Uterus (tissue), 2 donors: Measurements from ENCODE around the gene SNIP1.

Source experiments
- POLR2A ChIP-seq, 2 donors: fragments of 450-650 bp; IDR thresholded peaks; one replicate each; pipeline ENCODE4 v1.6.1; 2016; ENCODE audit warnings: antibody characterized with exemption in 2 of 2, mild to moderate bottlenecking in 1 of 2, moderate library complexity in 1 of 2
- TF ChIP-seq, protein P1 (sequence below), 4 experiments: fragments of 200-600 bp in 2 of 4; fragments of 450-650 bp in 2 of 4; sonication (generic) in 2 of 4; IDR thresholded peaks; one replicate each; pipeline ENCODE4 v1.5.1; 2016 to 2019; ENCODE audit warnings: antibody characterized with exemption in 4 of 4, mild to moderate bottlenecking in 2 of 4, moderate library complexity in 1 of 4

DNA sequence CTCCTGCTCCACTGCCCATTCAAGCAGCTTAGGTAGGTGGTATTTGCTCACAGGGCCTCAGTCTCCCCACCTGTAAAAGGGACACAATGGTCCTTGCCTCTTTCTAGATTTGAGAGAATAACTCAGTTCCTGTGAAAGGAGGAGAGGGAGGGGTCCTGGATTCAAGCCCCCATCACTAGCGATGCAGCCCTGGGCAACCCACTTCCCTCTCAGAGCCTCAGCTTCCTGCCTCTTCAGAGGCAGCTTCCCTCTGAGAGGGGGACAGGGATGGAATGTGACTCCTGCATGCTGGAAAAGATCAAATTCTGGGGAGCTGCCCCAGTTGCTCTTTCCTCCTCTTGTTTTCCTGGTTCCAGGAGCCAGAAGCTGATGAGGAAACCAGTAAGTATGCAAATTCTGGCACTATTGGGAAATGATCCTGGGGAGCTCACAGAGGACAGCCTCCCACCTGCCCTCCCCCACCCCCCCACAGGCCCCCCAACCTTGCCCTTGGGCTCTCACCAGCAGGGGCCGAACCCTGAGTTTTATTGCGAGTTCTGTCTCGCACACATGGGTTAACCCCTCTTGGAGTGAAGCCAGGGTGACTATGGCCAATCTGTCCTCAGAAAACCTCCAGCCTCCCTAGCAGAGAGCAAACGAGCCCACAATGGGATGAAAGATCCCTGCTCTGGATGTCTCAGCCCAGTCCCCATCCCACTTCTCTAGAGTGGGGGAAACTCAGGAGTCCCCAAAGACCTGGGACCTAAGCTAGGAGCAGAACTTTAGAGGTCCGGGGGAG is 68.0 kb downstream of the SNIP1 start:
- TF ChIP-seq, protein P1, sequence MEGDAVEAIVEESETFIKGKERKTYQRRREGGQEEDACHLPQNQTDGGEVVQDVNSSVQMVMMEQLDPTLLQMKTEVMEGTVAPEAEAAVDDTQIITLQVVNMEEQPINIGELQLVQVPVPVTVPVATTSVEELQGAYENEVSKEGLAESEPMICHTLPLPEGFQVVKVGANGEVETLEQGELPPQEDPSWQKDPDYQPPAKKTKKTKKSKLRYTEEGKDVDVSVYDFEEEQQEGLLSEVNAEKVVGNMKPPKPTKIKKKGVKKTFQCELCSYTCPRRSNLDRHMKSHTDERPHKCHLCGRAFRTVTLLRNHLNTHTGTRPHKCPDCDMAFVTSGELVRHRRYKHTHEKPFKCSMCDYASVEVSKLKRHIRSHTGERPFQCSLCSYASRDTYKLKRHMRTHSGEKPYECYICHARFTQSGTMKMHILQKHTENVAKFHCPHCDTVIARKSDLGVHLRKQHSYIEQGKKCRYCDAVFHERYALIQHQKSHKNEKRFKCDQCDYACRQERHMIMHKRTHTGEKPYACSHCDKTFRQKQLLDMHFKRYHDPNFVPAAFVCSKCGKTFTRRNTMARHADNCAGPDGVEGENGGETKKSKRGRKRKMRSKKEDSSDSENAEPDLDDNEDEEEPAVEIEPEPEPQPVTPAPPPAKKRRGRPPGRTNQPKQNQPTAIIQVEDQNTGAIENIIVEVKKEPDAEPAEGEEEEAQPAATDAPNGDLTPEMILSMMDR (IDR thresholded peaks at IDR 0.05): no peak
- no peak for TF ChIP-seq POLR2A (IDR thresholded peaks at IDR 0.05)
